Measurements from ENCODE around the gene CHST9.

- TF ChIP-seq SP1 (IDR thresholded peaks at IDR 0.05) (no peak), ELF4 (IDR thresholded peaks at IDR 0.05) (no peak), TARDBP (IDR thresholded peaks at IDR 0.05) (no peak), ARNT (IDR thresholded peaks at IDR 0.05) (no peak), SUZ12 (IDR thresholded peaks at IDR 0.05) (no peak), FOXM1 (IDR thresholded peaks at IDR 0.05; ENCODE audit: borderline replicate concordance) (no peak), ZNF384 (IDR thresholded peaks at IDR 0.05) (no peak), BHLHE40 (IDR thresholded peaks at IDR 0.05; ENCODE audit: borderline replicate concordance) (no peak), FOXA1 (IDR thresholded peaks at IDR 0.05) (no peak), LEF1 (IDR thresholded peaks at IDR 0.05; ENCODE audit: borderline replicate concordance) (no peak), PKNOX1 (IDR thresholded peaks at IDR 0.05) (no peak)
Measured at GRCh38 chr18:26925313-26925712, 259.8 kb downstream of the CHST9 start.

Measured in HEK293T (cell line).